H1 (cell line): ENCODE data around the gene TXNRD2. TPM values are rescaled to one million over a fixed set of nuclear protein-coding genes. Genes with fewer than 3 reads are reported as not detected.

Experiments used
- CTCF ChIA-PET: fragments of 300-600 bp; sonication (Branson Sonifier 250); formaldehyde crosslinking; loops from one replicate; lab custom pipeline; 2021; ENCODE audit not compliant: partially characterized antibody; lab: Charles Lee
- POLR2A ChIA-PET: fragments of 300-600 bp; sonication (Branson Sonifier 250); formaldehyde crosslinking; loops from one replicate; lab custom pipeline; 2021; ENCODE audit warnings: inconsistent platforms; ENCODE audit not compliant: partially characterized antibody; lab: Charles Lee
- DNase-seq, 2 experiments: peaks; one replicate each; pipeline versions ENCODE4 v3.0.0 to v3.0.0-alpha.2; 2010 to 2022; ENCODE audit warnings: low spot score in 2 of 2, low read depth in 1 of 2, mixed read lengths in 1 of 2
- FAIRE-seq: peaks from 2 replicates; lab custom pipeline; 2011; peaks lifted over from hg19 to GRCh38; lab: Jason Lieb, UNC
- H2AFZ ChIP-seq: 2 replicates; pipeline ENCODE4 v1.8.1; 2012; ENCODE audit warnings: low read length, inconsistent platforms
- H2AK5ac ChIP-seq: 2 replicates; pipeline ENCODE4 v1.6.1; 2013; ENCODE audit warnings: low read depth, low read length
- H2BK120ac ChIP-seq: replicated peaks from 2 replicates; pipeline ENCODE3; 2013; ENCODE audit warnings: low read depth, low read length, inconsistent platforms
- H2BK12ac ChIP-seq: 2 replicates; pipeline ENCODE4 v1.6.1; 2013; ENCODE audit warnings: low read depth, low read length
- H2BK15ac ChIP-seq: 2 replicates; pipeline ENCODE4 v1.6.1; 2013; ENCODE audit warnings: low read length
- H2BK20ac ChIP-seq: 2 replicates; pipeline ENCODE4 v1.6.1; 2013; ENCODE audit warnings: low read length
- H2BK5ac ChIP-seq: 2 replicates; pipeline ENCODE4 v1.6.1; 2013; ENCODE audit warnings: low read depth, low read length
- H3K14ac ChIP-seq: 2 replicates; pipeline ENCODE4 v1.6.1; 2013; ENCODE audit warnings: inconsistent platforms; ENCODE audit not compliant: insufficient read length
- H3K18ac ChIP-seq: 2 replicates; pipeline ENCODE4 v1.6.1; 2013; ENCODE audit warnings: low read length; ENCODE audit errors: extremely low read depth
- H3K23ac ChIP-seq: 2 replicates; pipeline ENCODE4 v1.6.1; 2013; ENCODE audit warnings: inconsistent platforms; ENCODE audit not compliant: insufficient read length
- H3K23me2 ChIP-seq: 2 replicates; pipeline ENCODE4 v1.6.1; 2013; ENCODE audit warnings: low read depth, low read length
- H3K27ac ChIP-seq: 2 replicates; pipeline ENCODE4 v1.6.1; 2011; ENCODE audit warnings: low read depth, low read length, inconsistent platforms
- H3K27me3 ChIP-seq, 4 experiments: replicated peaks in 1 of 4; 1 replicate in 1 of 4; 2 replicates in 3 of 4; pipeline versions ENCODE4 v1.6.1 to v1.8.1; 2011 to 2013; ENCODE audit warnings: low read length in 3 of 4, mild to moderate bottlenecking in 3 of 4, inconsistent platforms in 2 of 4, mixed read lengths in 2 of 4, moderate library complexity in 1 of 4; ENCODE audit not compliant: control insufficient read depth in 3 of 4, insufficient read depth in 3 of 4; ENCODE audit errors: extremely low read depth in 1 of 4
- H3K36me3 ChIP-seq, 4 experiments: 2 replicates each; pipeline versions ENCODE4 v1.6.1 to v1.8.1; 2011 to 2013; ENCODE audit warnings: mild to moderate bottlenecking in 4 of 4, low read length in 3 of 4, moderate library complexity in 2 of 4, control low read depth in 1 of 4, inconsistent platforms in 1 of 4; ENCODE audit not compliant: insufficient read depth in 4 of 4, control insufficient read depth in 2 of 4
- H3K4ac ChIP-seq: replicated peaks from 2 replicates; pipeline ENCODE3; 2013; ENCODE audit warnings: low read length, low read depth, mixed read lengths, inconsistent platforms; ENCODE audit not compliant: insufficient read length
- H3K4me1 ChIP-seq, 4 experiments: replicated peaks in 1 of 4; 1 replicate in 1 of 4; 2 replicates in 3 of 4; pipeline versions ENCODE4 v1.6.1 to v1.8.1; 2011 to 2013; ENCODE audit warnings: low read length in 3 of 4, inconsistent platforms in 2 of 4, mixed read lengths in 1 of 4; ENCODE audit not compliant: insufficient read depth in 4 of 4, control insufficient read depth in 3 of 4
- H3K4me2 ChIP-seq, 2 experiments: 2 replicates each; pipeline versions ENCODE4 v1.6.1 to v1.8.1; 2011 to 2013; ENCODE audit warnings: low read depth in 2 of 2, low read length in 2 of 2, control low read depth in 1 of 2, inconsistent platforms in 1 of 2, mild to moderate bottlenecking in 1 of 2; ENCODE audit not compliant: insufficient read depth in 1 of 2
- H3K4me3 ChIP-seq, 4 experiments: fragments of 200-600, 300-600 bp in 1 of 4; sonication (generic), shearing (Covaris generic), sonication (Bioruptor Twin) in 1 of 4; 2 replicates each; pipeline versions ENCODE4 v1.5.1 to v1.8.1; 2011 to 2016; ENCODE audit warnings: low read length in 4 of 4, low read depth in 3 of 4, control low read depth in 2 of 4, inconsistent platforms in 2 of 4, mild to moderate bottlenecking in 2 of 4, mixed read lengths in 1 of 4, moderate library complexity in 1 of 4; ENCODE audit not compliant: insufficient read depth in 2 of 4; ENCODE audit errors: extremely low read depth in 1 of 4
- H3K56ac ChIP-seq: replicated peaks from 2 replicates; pipeline ENCODE3; 2013; ENCODE audit warnings: low read depth, mild to moderate bottlenecking, mixed read lengths, low read length, inconsistent platforms; ENCODE audit not compliant: insufficient read length
- H3K79me1 ChIP-seq: 2 replicates; pipeline ENCODE4 v1.6.1; 2013; ENCODE audit warnings: low read depth, low read length, control low read depth
- H3K79me2 ChIP-seq, 2 experiments: 2 replicates each; pipeline versions ENCODE4 v1.6.1 to v1.8.1; 2012 to 2013; ENCODE audit warnings: low read length in 2 of 2, mild to moderate bottlenecking in 2 of 2, inconsistent platforms in 1 of 2; ENCODE audit not compliant: insufficient read depth in 2 of 2, control insufficient read depth in 1 of 2
- H3K9ac ChIP-seq, 4 experiments: replicated peaks in 1 of 4; 1 replicate in 1 of 4; 2 replicates in 3 of 4; pipeline versions ENCODE4 v1.6.1 to v1.8.1; 2011 to 2013; ENCODE audit warnings: low read depth in 3 of 4, low read length in 3 of 4, control low read depth in 2 of 4, mild to moderate bottlenecking in 2 of 4, moderate library complexity in 2 of 4, inconsistent platforms in 1 of 4; ENCODE audit errors: extremely low read depth in 1 of 4
- H3K9me3 ChIP-seq, 2 experiments: 2 replicates each; pipeline versions ENCODE4 v1.6.1 to v1.8.1; 2012 to 2013; ENCODE audit warnings: mild to moderate bottlenecking in 2 of 2, moderate library complexity in 2 of 2, control low read depth in 1 of 2, inconsistent platforms in 1 of 2, low read depth in 1 of 2, low read length in 1 of 2, mixed read lengths in 1 of 2; ENCODE audit not compliant: insufficient read depth in 2 of 2
- H4K20me1 ChIP-seq, 2 experiments: replicated peaks in 1 of 2; 2 replicates each; pipeline versions ENCODE3 to v1.8.1; 2011 to 2013; ENCODE audit warnings: inconsistent platforms in 2 of 2, low read length in 2 of 2, mild to moderate bottlenecking in 1 of 2; ENCODE audit not compliant: insufficient read depth in 2 of 2, control insufficient read depth in 1 of 2
- H4K5ac ChIP-seq: 2 replicates; pipeline ENCODE4 v1.6.1; 2013; ENCODE audit warnings: low read length, low read depth, mixed read lengths, inconsistent platforms; ENCODE audit not compliant: insufficient read length
- H4K8ac ChIP-seq: 2 replicates; pipeline ENCODE4 v1.8.0; 2013; ENCODE audit warnings: mild to moderate bottlenecking, moderate library complexity, low read length, inconsistent platforms; ENCODE audit not compliant: insufficient read depth; ENCODE audit errors: extremely low read depth
- H4K91ac ChIP-seq: replicated peaks from 2 replicates; pipeline ENCODE3; 2013; ENCODE audit warnings: low read length, mixed read lengths, inconsistent platforms; ENCODE audit not compliant: insufficient read length
- ATF2 ChIP-seq: IDR thresholded peaks from 2 replicates; pipeline ENCODE4 v1.6.1; 2012; ENCODE audit warnings: low read length, inconsistent platforms
- ATF3 ChIP-seq: IDR thresholded peaks from 2 replicates; pipeline ENCODE4 v1.6.1; 2011; ENCODE audit warnings: low read depth, mild to moderate bottlenecking, low read length; ENCODE audit not compliant: insufficient read depth
- BCL11A ChIP-seq, 2 experiments: IDR thresholded peaks; one replicate each; pipeline ENCODE4 v1.6.1; 2011; ENCODE audit warnings: low read depth in 2 of 2, low read length in 2 of 2, mild to moderate bottlenecking in 2 of 2
- GABPA ChIP-seq: IDR thresholded peaks from 2 replicates; pipeline ENCODE4 v1.6.1; 2011; ENCODE audit warnings: mild to moderate bottlenecking, low read length, moderate library complexity, borderline replicate concordance; ENCODE audit not compliant: insufficient read depth
- JUN ChIP-seq: IDR thresholded peaks from 2 replicates; pipeline ENCODE4 v1.6.1; 2011; ENCODE audit warnings: low read depth, mild to moderate bottlenecking, improper control_type of control experiment, low read length
- RFX5 ChIP-seq: IDR thresholded peaks from 2 replicates; pipeline ENCODE4 v1.6.1; 2011; ENCODE audit warnings: low read depth, low read length, improper control_type of control experiment, borderline replicate concordance
- RXRA ChIP-seq: IDR thresholded peaks from 2 replicates; pipeline ENCODE4 v1.6.1; 2011; ENCODE audit warnings: low read depth, mild to moderate bottlenecking, low read length, moderate library complexity; ENCODE audit not compliant: insufficient read depth
- SAP30 ChIP-seq: fragments of 300-600 bp; sonication (generic); IDR thresholded peaks from 2 replicates; pipeline ENCODE4 v1.7.1; 2012; ENCODE audit warnings: low read length, moderate library complexity, mild to moderate bottlenecking, inconsistent platforms; ENCODE audit not compliant: insufficient read depth, insufficient replicate concordance
- SP4 ChIP-seq: IDR thresholded peaks from 2 replicates; pipeline ENCODE4 v1.6.1; 2012; ENCODE audit warnings: low read length, inconsistent platforms
- TAF1 ChIP-seq: IDR thresholded peaks from 2 replicates; pipeline ENCODE4 v1.6.1; 2011; ENCODE audit warnings: mild to moderate bottlenecking, low read depth, low read length
- TEAD4 ChIP-seq: IDR thresholded peaks from 2 replicates; pipeline ENCODE4 v1.6.1; 2012; ENCODE audit warnings: low read depth, low read length, inconsistent platforms, mixed read lengths
- WGBS, 2 experiments: shearing (Covaris generic) in 1 of 2; methylation state at CpG; one replicate each; pipeline versions ENCODE4 v1.1.6 to v1.1.7; 2013 to 2015; ENCODE audit warnings: low lambda C conversion rate in 2 of 2, mixed read lengths in 2 of 2, inconsistent platforms in 1 of 2, low coverage in 1 of 2, missing lambda C conversion rate in 1 of 2; ENCODE audit not compliant: insufficient replicate concordance in 2 of 2, insufficient coverage in 1 of 2, insufficient read length in 1 of 2; ENCODE audit errors: extremely low coverage in 1 of 2, missing lambda C conversion rate in 1 of 2; 5-methylcytosine and 5-hydroxymethylcytosine counted together
- polyA plus RNA-seq, 7 experiments: library from polyadenylated mRNA; depleted of rRNA in 3 of 7; stranded (reverse) in 5 of 7; unstranded in 2 of 7; fragments of >200 nt in 5 of 7; fragments of 200-250 nt in 2 of 7; gene quantifications; 1 replicate in 5 of 7; 2 replicates in 1 of 7; 4 replicates in 1 of 7; pipeline versions ENCODE4 v1.2.1 to v1.2.3, GENCODE V29; 2011 to 2013; ENCODE audit warnings: missing spikeins in 2 of 7, mixed read lengths in 2 of 7
- total RNA-seq: library from RNA; stranded (reverse); fragmentation: NEBNext Ultra II Directional; extraction: Animal tissue kit (Norgen Biotek cat#: 25700); gene quantifications from 2 replicates; pipeline ENCODE4 v1.2.1, GENCODE V29; 2021

The TXNRD2 gene
- total and polyA plus RNA-seq, 2 of the 8 experiments (the other 6 are each of a cell fraction or from before 2014, with no cell fraction given): 14.8 to 21.9 TPM

- no peak overlapping the region; the same call in 1 of the 2 replicates for H3K18ac ChIP-seq
- no peak overlapping the region for H4K5ac ChIP-seq
- peaks cover 19% of the 10 kb centered on the region for H3K79me1 ChIP-seq
- H3K9me3 ChIP-seq: no peaks in the 10 kb centered on the region
- DNase-seq (no peak), FAIRE-seq (no peak)
- H2BK12ac ChIP-seq: no peak overlapping the region
- peaks cover 15% of the 10 kb centered on the region; the same call in 1 of the 2 replicates for H3K23me2 ChIP-seq
- no peak overlapping the region for H3K27ac ChIP-seq
- no peak overlapping the region for H3K4me2 ChIP-seq
- no peak overlapping the region for H4K8ac ChIP-seq
- no peak overlapping the region for H2BK15ac ChIP-seq
- H2AFZ ChIP-seq: no peak overlapping the region
- no peaks in the 10 kb centered on the region for H3K27me3 ChIP-seq
- peaks cover 0 to 24% of the 10 kb centered on the region in 2 experiments; a peak in 3 of 4 replicates for H3K79me2 ChIP-seq
- peaks cover 13 to 57% of the 10 kb centered on the region in 2 experiments for H4K20me1 ChIP-seq
- no peak overlapping the region for H4K91ac ChIP-seq
- no peak overlapping the region for H2BK5ac ChIP-seq
- H3K56ac ChIP-seq: no peak overlapping the region
- ChIA-PET CTCF (interaction anchor here (0.6 to 1.8 kb wide), 9 partner anchors 8 to 135 kb away, joined by 3 to 8 read pairs (median 4); no protein-coding TSS in a partner anchor), POLR2A (interaction anchor here (1.0 to 2.1 kb wide), 5 partner anchors 9 to 41 kb away, joined by 4 to 7 read pairs (median 5); no protein-coding TSS in a partner anchor)
- H3K36me3 ChIP-seq: peaks cover 2 to 16% (median 14%) of the 10 kb centered on the region in 4 experiments; a peak in 6 of 8 replicates
- no peak overlapping the region for H2BK120ac ChIP-seq
- H3K9ac ChIP-seq: no peak overlapping the region
- no peak overlapping the region for H3K4me3 ChIP-seq
- peaks cover 0 to 20% (median 11%) of the 10 kb centered on the region in 4 experiments; a peak in 6 of 7 replicates for H3K4me1 ChIP-seq
- no peak overlapping the region for H3K23ac ChIP-seq
- WGBS, 2 experiments: 89% methylated on average over 9 of the region's 9 CpGs; no CpG with 5 or more reads in 1 of the 2 experiments
- H2BK20ac ChIP-seq: no peak overlapping the region
- H3K14ac ChIP-seq: no peak overlapping the region
- H3K4ac ChIP-seq: no peak overlapping the region
- no peak overlapping the region for H2AK5ac ChIP-seq
- TF ChIP-seq ATF2: no peak
- no peak for TF ChIP-seq JUN
- TF ChIP-seq TAF1: no peak
- TF ChIP-seq RFX5: no peak
- no peak for TF ChIP-seq BCL11A (IDR thresholded peaks at IDR 0.05; ENCODE audit: low read depth in 2 of 2, low read length in 2 of 2)
- no peak for TF ChIP-seq SP4
- no peak for TF ChIP-seq ATF3
- TF ChIP-seq TEAD4: no peak
- no peak for TF ChIP-seq SAP30
- TF ChIP-seq GABPA: no peak
- TF ChIP-seq RXRA: no peak
Observed at GRCh38 chr22:19850763-19851109, 90.9 kb downstream of the TXNRD2 start.
